HEK293 (cell line): ENCODE measurements around the gene NPTXR.

ENCODE experiments used
- CTCF ChIA-PET: fragments of 350-600 bp; formaldehyde crosslinking; extraction: SDS; loops from one replicate; lab custom pipeline; 2021; ENCODE audit warnings: antibody characterized with exemption; lab: Yijun Ruan, JAX
- POLR2A ChIA-PET: fragments of 300-600 bp; formaldehyde crosslinking; extraction: SDS; loops from one replicate; lab custom pipeline; 2020; ENCODE audit warnings: antibody characterized with exemption, inconsistent platforms; lab: Yijun Ruan, JAX
- H3K27ac ChIP-seq: fragments of 200-500 bp; sonication (Bioruptor generic); 2 replicates; pipeline ENCODE4 v1.5.1; 2014; ENCODE audit warnings: low read depth, low read length, control low read depth, inconsistent platforms; ENCODE audit errors: extremely low read depth
- H3K36me3 ChIP-seq, 2 experiments: fragments of 200-500 bp in 1 of 2; sonication (Bioruptor generic) in 1 of 2; 1 replicate in 1 of 2; 2 replicates in 1 of 2; pipeline ENCODE4 v1.5.1; 2014 to 2017; ENCODE audit warnings: inconsistent platforms in 2 of 2, low read length in 2 of 2; ENCODE audit not compliant: control insufficient read depth in 2 of 2, insufficient read depth in 1 of 2
- H3K4me1 ChIP-seq: fragments of 200-500 bp; sonication (Bioruptor generic); 2 replicates; pipeline ENCODE4 v1.5.1; 2014; ENCODE audit warnings: mild to moderate bottlenecking, low read length, inconsistent platforms; ENCODE audit not compliant: control insufficient read depth, insufficient read depth
- H3K4me3 ChIP-seq: 2 replicates; pipeline ENCODE4 v1.5.1; 2011; ENCODE audit warnings: low read depth, mild to moderate bottlenecking, control low read depth, low read length, moderate library complexity
- H3K9me3 ChIP-seq: fragments of 200-500 bp; sonication (Bioruptor generic); 2 replicates; pipeline ENCODE4 v1.5.1; 2014; ENCODE audit warnings: low read depth, low read length, inconsistent platforms; ENCODE audit not compliant: control insufficient read depth, insufficient read depth
- HOXD13 ChIP-seq: sonication (generic); formaldehyde crosslinking; IDR thresholded peaks from 2 replicates; pipeline ENCODE4 v1.8.0; 2022; ENCODE audit warnings: missing genetic modification reagents, borderline replicate concordance
- KLF8 ChIP-seq: fragments of 450-650 bp; formaldehyde crosslinking; IDR thresholded peaks from 2 replicates; pipeline ENCODE4 v1.5.1; 2016; ENCODE audit warnings: missing biosample characterization, missing genetic modification characterization
- SCRT1 ChIP-seq: fragments of 450-650 bp; formaldehyde crosslinking; IDR thresholded peaks from 2 replicates; pipeline ENCODE4 v1.5.1; 2016; ENCODE audit warnings: missing biosample characterization, missing genetic modification characterization, borderline replicate concordance
- SCRT2 ChIP-seq: fragments of 450-650 bp; formaldehyde crosslinking; IDR thresholded peaks from 2 replicates; pipeline ENCODE4 v1.5.1; 2016; ENCODE audit warnings: missing biosample characterization, missing genetic modification characterization
- SP2 ChIP-seq: fragments of 450-650 bp; formaldehyde crosslinking; IDR thresholded peaks from 2 replicates; pipeline ENCODE4 v1.5.1; 2016; ENCODE audit warnings: missing biosample characterization, missing genetic modification characterization
- ZBTB49 ChIP-seq: fragments of 450-650 bp; formaldehyde crosslinking; IDR thresholded peaks from 2 replicates; pipeline ENCODE4 v1.5.1; 2016; ENCODE audit warnings: missing biosample characterization, missing genetic modification characterization, low read depth
- ZEB2 ChIP-seq: fragments of 450-650 bp; formaldehyde crosslinking; IDR thresholded peaks from 2 replicates; pipeline ENCODE4 v1.5.1; 2016; ENCODE audit warnings: missing biosample characterization, missing genetic modification characterization
- ZFP41 ChIP-seq: fragments of 450-650 bp; formaldehyde crosslinking; IDR thresholded peaks from 2 replicates; pipeline ENCODE4 v1.5.1; 2016; ENCODE audit warnings: missing biosample characterization, missing genetic modification characterization, borderline replicate concordance
- ZNF248 ChIP-seq: fragments of 450-650 bp; formaldehyde crosslinking; IDR thresholded peaks from 2 replicates; pipeline ENCODE4 v1.5.1; 2017; ENCODE audit warnings: missing biosample characterization, missing genetic modification characterization
- ZNF274 ChIP-seq, 2 experiments: fragments of 200-500 bp in 1 of 2; fragments of 450-650 bp in 1 of 2; sonication (Bioruptor generic) in 1 of 2; formaldehyde crosslinking in 1 of 2; IDR thresholded peaks; 2 replicates each; pipeline versions ENCODE4 v1.5.1 to v1.6.1; 2014 to 2016; ENCODE audit warnings: borderline replicate concordance in 1 of 2, inconsistent platforms in 1 of 2, low read length in 1 of 2, missing biosample characterization in 1 of 2, missing genetic modification characterization in 1 of 2
- ZNF37A ChIP-seq: fragments of 450-650 bp; IDR thresholded peaks from 2 replicates; pipeline ENCODE4 v1.5.1; 2018; ENCODE audit warnings: missing biosample characterization, missing genetic modification characterization
- ZNF423 ChIP-seq: fragments of 450-650 bp; formaldehyde crosslinking; IDR thresholded peaks from 2 replicates; pipeline ENCODE4 v1.5.1; 2016; ENCODE audit warnings: missing biosample characterization, missing genetic modification characterization
- ZNF426 ChIP-seq: fragments of 450-650 bp; formaldehyde crosslinking; IDR thresholded peaks from 2 replicates; pipeline ENCODE4 v1.5.1; 2017; ENCODE audit warnings: missing biosample characterization, missing genetic modification characterization, mild to moderate bottlenecking, inconsistent platforms, moderate library complexity
- ZNF558 ChIP-seq: fragments of 450-650 bp; formaldehyde crosslinking; IDR thresholded peaks from 2 replicates; pipeline ENCODE4 v1.5.1; 2016; ENCODE audit warnings: missing biosample characterization, missing genetic modification characterization
- ZNF580 ChIP-seq: fragments of 450-650 bp; formaldehyde crosslinking; IDR thresholded peaks from 2 replicates; pipeline ENCODE4 v1.5.1; 2016; ENCODE audit warnings: missing biosample characterization, missing genetic modification characterization
- ZNF610 ChIP-seq: fragments of 450-650 bp; formaldehyde crosslinking; IDR thresholded peaks from 2 replicates; pipeline ENCODE4 v1.5.1; 2016; ENCODE audit warnings: missing biosample characterization, missing genetic modification characterization, borderline replicate concordance
- ZSCAN30 ChIP-seq: fragments of 450-650 bp; IDR thresholded peaks from 2 replicates; pipeline ENCODE4 v1.5.1; 2018; ENCODE audit warnings: missing biosample characterization, mild to moderate bottlenecking, missing genetic modification characterization, moderate library complexity
- TF ChIP-seq, protein P1 (sequence below): fragments of 450-650 bp; formaldehyde crosslinking; IDR thresholded peaks from 2 replicates; pipeline ENCODE4 v1.5.0; 2017; ENCODE audit warnings: missing biosample characterization, missing genetic modification characterization, borderline replicate concordance
- TF ChIP-seq, protein P2 (sequence below): fragments of 450-650 bp; formaldehyde crosslinking; IDR thresholded peaks from 2 replicates; pipeline ENCODE4 v1.5.1; 2016; ENCODE audit warnings: missing biosample characterization, missing genetic modification characterization

Gene NPTXR

GRCh38 chr22:38793317-38793716, 50.5 kb downstream of the NPTXR start (continued):
- TF ChIP-seq ZNF426 (tag by site-specific recombination) (no peak), ZNF423 (no peak)

DNA sequence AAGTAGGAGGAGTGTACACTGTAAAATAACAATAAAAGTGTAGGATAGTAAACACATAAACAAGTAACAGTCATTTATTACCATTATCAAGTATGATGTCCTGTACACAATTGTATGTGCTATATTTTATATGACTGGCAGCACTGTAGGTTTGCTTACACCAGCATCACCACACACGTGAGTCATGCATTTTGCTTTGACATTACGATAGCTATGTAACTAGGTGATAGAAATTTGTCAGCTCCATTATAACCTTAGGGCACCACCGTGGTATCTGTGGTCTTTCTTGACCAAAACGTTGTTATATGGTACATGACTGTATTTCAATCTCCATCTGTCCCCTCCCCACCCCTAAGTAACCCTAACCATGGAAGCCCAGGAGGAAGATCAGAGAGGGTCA, 51.0 kb downstream of the NPTXR start:
- POLR2A ChIA-PET: no interaction called here

DNA sequence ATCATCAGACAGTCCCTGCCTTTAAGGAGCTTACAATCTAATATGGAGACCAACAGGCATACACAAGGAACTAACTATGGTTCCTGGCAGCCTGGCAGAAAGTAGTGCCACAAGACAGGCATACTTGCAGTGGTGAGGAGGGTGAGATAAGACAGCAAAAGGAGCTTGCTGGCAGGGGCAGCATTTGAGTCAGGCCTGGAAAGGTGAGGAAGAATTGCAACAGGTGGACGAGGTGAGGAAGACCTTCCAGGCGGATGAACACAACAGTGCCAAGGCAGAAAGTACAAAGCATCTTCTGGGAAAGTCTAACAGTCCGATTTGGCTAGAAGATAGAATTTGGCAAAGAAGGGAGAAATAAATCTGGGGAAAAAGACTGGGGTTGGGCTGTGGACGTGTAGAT, 54.2 kb downstream of the NPTXR start:
- Histone ChIP-seq H3K4me3 (no peak overlapping the region), H3K4me1 (peaks cover 6% of the 10 kb centered on the region; the same call in 1 of the 2 replicates), H3K9me3 (no peaks in the 10 kb centered on the region), H3K27ac (no peak overlapping the region), H3K36me3 (peaks cover 0 to 14% of the 10 kb centered on the region in 2 experiments; a peak in 1 of 3 replicates)
- ChIA-PET CTCF (interaction anchor here (0.6 to 1.1 kb wide), 3 partner anchors 21 to 26 kb away, joined by 3 to 14 read pairs (median 4); no protein-coding TSS in a partner anchor), POLR2A (interaction anchor here (0.9 to 1.3 kb wide), 2 partner anchors 9 to 53 kb away, joined by 3 read pairs; no protein-coding TSS in a partner anchor)
- TF ChIP-seq ZFP41 (no peak), SCRT1 (peak; percentile 78), SCRT2 (peak; percentile 91)

More for the DNA sequence above, 51.0 kb downstream of the NPTXR start:
- H3K4me3 ChIP-seq: peak overlapping the region; percentile 77; the same call in 1 of the 2 replicates
- H3K4me1 ChIP-seq: peaks cover 6% of the 10 kb centered on the region; the same call in 1 of the 2 replicates
- TF ChIP-seq HOXD13 (CRISPR knock-in tag): no peak
- TF ChIP-seq, protein P1, sequence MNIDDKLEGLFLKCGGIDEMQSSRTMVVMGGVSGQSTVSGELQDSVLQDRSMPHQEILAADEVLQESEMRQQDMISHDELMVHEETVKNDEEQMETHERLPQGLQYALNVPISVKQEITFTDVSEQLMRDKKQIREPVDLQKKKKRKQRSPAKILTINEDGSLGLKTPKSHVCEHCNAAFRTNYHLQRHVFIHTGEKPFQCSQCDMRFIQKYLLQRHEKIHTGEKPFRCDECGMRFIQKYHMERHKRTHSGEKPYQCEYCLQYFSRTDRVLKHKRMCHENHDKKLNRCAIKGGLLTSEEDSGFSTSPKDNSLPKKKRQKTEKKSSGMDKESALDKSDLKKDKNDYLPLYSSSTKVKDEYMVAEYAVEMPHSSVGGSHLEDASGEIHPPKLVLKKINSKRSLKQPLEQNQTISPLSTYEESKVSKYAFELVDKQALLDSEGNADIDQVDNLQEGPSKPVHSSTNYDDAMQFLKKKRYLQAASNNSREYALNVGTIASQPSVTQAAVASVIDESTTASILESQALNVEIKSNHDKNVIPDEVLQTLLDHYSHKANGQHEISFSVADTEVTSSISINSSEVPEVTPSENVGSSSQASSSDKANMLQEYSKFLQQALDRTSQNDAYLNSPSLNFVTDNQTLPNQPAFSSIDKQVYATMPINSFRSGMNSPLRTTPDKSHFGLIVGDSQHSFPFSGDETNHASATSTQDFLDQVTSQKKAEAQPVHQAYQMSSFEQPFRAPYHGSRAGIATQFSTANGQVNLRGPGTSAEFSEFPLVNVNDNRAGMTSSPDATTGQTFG (tag by site-specific recombination): no peak
- no peak for TF ChIP-seq SP2 (tag by site-specific recombination)
- TF ChIP-seq ZEB2 (tag by site-specific recombination): no peak
- TF ChIP-seq ZNF423: no peak
- no peak for TF ChIP-seq ZNF274 (IDR thresholded peaks at IDR 0.05; ENCODE audit: low read length)
- no peak for TF ChIP-seq ZNF274 (tag by site-specific recombination; IDR thresholded peaks at IDR 0.05; ENCODE audit: borderline replicate concordance)
- TF ChIP-seq ZBTB49 (tag by site-specific recombination): no peak
- no peak for TF ChIP-seq ZNF37A (tag by site-specific recombination)
- no peak for TF ChIP-seq ZNF610 (tag by site-specific recombination)
- TF ChIP-seq, protein P2, sequence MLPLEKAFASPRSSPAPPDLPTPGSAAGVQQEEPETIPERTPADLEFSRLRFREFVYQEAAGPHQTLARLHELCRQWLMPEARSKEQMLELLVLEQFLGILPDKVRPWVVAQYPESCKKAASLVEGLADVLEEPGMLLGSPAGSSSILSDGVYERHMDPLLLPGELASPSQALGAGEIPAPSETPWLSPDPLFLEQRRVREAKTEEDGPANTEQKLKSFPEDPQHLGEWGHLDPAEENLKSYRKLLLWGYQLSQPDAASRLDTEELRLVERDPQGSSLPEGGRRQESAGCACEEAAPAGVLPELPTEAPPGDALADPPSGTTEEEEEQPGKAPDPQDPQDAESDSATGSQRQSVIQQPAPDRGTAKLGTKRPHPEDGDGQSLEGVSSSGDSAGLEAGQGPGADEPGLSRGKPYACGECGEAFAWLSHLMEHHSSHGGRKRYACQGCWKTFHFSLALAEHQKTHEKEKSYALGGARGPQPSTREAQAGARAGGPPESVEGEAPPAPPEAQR (tag by site-specific recombination): no peak
- TF ChIP-seq ZSCAN30: no peak
- no peak for TF ChIP-seq ZNF248
- no peak for TF ChIP-seq ZNF580 (tag by site-specific recombination)
- TF ChIP-seq ZNF558 (tag by site-specific recombination): no peak
- no peak for TF ChIP-seq KLF8 (tag by site-specific recombination)
- no peaks in the 10 kb centered on the region for H3K9me3 ChIP-seq
- H3K36me3 ChIP-seq: peaks cover 0 to 12% of the 10 kb centered on the region in 2 experiments; a peak in 1 of 3 replicates
- H3K27ac ChIP-seq: no peak overlapping the region
- CTCF ChIA-PET: interaction anchor here (0.9 to 1.2 kb wide), 3 partner anchors 24 to 77 kb away, joined by 3 to 9 read pairs (median 4); no protein-coding TSS in a partner anchor
